ENCODE results near the gene KRT72.

KRT72 gene

DNA sequence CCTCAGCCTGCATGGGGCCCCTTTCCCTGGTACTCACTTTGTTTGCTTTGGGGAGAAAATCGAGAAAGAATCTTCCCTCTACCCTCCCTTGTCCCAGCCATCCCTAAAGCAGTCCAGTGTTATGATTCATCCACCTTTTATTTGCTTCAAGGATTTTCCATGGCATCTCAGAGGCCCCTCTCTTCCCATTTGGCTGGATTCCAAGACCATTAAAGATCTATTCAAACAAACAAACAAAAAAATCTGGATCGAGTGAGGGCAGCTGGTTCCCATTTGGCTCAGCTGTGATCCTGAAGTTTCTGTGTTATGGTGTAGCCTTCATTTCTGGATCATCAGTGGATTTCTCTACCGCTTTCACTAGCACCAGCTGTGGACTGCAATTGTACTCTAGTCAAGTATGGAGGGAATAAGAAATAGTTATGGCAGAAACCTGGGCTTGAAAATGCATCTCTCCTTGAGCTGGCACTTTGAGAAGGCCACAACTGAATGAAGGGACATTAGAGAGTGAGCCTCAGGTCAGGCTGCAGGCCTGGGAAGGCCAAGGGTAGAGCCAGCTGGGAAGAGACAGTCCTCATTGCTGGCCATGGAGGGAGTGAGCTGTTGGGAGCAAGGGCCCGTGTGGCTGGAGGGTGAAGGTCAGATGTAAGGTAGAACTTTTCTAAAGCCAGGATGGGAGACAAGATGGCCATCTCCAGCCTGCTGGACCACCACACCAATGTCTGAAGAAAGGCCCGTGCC lies 62.0 kb downstream of the KRT72 start:
- no peak for DNase-seq

- DNase-seq: no peak
These were observed 64.2 kb downstream of the KRT72 start for GRCh38 chr12:52537101-52537500.
